Stimulated activated CD4-positive, alpha-beta T cell treated with anti-CD3 and anti-CD28 coated beads, Interleukin-1b, Interleukin-23, amount 100 ng/mL, for 48 hours (primary cell): ENCODE results near the gene OR5H6.
A peak's percentile ranks its signal among the peaks of the same experiment; 100 is the strongest.
"Not testable (repeated sequence)": the region's sequence is repeated elsewhere in the genome, so short reads cannot be mapped to it uniquely, and the experiment has no call there.

Experiments
- DNase-seq: peaks from one replicate; pipeline ENCODE4 v3.0.0-alpha.2; 2020

OR5H6 gene

GRCh38 chr3:98263944-98264343 lies at the start of gene OR5H6:
Gene OR5H6, plus strand, starts transcription at chr3:98264244. Its CDS starts 89 bp downstream, at chr3:98264333.
- no peak for DNase-seq

- no peak for DNase-seq
These were observed 49.0 kb upstream of the OR5H6 start for GRCh38 chr3:98215051-98215450.

DNA sequence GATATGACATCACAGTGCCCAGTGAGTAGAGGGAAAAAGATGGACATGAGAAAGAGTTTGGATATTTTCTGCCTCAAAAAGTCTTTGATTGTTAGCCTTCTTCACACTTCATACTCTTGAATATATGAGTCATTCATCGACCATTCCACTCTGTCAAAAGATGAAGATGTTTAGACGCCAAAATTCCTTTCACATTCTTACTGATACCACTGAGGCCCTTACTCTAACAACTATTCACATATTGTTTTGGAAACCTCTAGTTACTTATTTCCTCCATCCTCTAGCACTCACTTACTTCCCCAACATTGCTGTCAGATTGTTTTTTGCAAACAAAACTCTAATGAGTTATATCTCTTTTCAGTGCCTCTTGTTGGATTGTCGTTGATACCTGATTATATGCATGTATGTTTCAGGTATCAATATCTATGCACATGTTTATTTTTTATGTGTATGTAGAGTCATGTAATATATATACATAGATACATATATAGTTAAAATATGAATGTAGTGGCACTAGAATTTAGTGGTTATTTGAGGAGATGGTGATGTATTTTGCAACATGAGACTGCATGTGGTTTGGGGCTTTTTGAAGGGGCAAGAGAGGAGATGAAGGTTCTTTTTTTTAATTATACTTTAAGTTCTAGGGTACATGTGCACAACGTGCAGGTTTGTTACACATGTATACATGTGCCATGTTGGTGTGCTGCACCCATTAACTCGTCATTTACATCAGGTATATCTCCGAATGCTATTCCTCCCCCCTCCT lies 40.0 kb upstream of the OR5H6 start:
- no peak for DNase-seq

- no peak for DNase-seq
These were observed 31.6 kb upstream of the OR5H6 start for GRCh38 chr3:98232489-98232888.

- DNase-seq = no peak
These were observed 30.6 kb upstream of the OR5H6 start for GRCh38 chr3:98233468-98233867.

DNA sequence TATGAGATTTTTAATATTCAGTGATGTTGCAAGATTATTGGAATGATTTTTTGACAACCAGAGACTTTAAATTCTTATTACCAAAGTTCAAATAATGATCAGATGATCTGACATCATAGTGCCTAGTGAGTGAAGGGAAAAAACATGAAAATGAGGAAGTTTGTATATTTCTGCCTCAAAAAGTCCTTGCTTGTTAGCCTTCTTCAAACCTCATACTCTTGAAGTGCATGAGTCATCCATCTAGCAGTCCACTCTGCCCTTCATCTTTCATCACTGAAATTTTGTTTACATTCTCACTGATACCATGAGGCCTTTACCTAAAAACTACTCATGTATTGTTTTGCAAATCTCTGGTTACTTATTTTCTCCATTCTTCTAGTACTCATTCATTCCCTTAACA lies 23.9 kb upstream of the OR5H6 start:
- DNase-seq = no peak

GRCh38 chr3:98242155-98242554 lies 21.9 kb upstream of the OR5H6 start:
- no peak for DNase-seq

DNA sequence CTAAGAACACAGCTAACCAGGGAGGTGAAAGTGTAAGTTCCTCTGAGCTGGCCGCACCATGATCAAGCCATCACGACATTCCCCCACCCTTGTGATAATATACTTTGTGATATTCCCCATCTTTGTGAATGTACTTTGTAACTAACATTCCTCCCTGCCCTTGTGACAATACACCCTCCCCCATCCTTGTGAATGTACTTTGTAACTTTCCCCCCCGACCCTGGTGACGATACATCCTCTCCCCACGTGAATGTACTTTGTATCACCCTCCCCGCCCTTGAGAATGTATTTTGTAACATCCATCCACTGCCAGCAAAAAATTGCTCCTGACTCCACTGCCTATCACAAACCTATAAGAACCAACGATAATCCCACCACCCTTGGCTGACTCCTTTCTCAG lies 20.2 kb upstream of the OR5H6 start:
- no peak for DNase-seq

DNA sequence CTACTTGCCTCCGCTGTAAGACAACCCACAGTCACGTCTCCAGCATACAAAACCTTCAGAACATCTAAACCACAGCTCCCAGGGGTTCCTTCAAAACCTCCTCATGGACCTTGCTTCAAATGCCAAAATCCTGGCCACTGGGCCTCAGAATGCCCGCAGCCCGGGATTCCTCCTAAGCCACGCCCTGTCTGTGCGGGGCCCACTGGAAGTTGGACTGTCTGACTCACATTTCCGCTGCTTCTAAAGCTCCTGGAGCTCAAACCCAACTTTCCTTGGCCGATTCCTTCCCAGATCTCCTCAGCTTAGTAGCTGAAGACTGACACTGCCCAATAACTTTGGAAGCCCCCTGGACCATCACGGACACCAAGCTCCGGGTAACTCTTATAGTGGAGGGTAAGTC lies 17.9 kb upstream of the OR5H6 start:
- no peak for DNase-seq

GRCh38 chr3:98256026-98256425 lies 8.0 kb upstream of the OR5H6 start:
- not testable (repeated sequence) for DNase-seq

GRCh38 chr3:98259707-98260106 lies 4.3 kb upstream of the OR5H6 start:
- DNase-seq = peak; percentile 3

DNA sequence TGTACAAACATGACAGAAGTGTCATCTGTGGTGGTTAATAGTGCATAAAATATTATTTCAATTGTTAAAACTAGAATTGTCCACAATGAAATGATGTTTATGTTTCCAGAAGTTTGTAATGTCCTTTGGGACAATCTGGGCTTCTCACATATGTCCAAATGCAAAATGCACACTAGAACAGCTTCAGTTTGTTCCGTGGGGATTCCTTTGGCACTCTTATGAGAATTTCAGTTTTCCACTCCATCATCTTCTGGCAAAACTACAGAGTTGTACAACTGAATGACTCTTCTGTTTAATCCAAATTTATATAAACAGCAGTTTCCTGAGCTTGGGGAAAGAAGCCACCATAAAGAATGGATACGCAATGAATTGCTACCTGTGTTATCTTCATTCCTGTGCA lies 2.0 kb upstream of the OR5H6 start:
- no peak for DNase-seq

DNA sequence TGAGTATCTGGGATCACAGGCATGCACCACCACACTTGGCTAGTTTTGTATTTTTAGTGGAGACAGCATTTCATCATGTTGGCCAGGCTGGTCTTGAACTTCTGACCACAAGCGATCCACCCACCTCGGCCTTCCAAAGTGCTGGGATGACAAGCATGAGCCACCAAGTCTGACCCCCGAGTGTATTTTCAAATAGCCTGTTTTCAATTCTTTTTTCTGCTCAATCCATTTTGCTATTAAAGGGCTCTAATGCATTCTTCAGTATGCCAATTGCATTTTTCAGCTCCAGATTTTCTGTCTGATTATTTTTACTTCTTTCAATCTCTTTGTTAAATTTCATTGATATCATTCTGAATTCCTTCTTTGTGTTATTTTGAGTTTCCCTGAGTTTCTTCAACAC lies 5.8 kb downstream of the OR5H6 start:
- no peak for DNase-seq

GRCh38 chr3:98272126-98272525 lies 8.1 kb downstream of the OR5H6 start:
- DNase-seq = no peak

GRCh38 chr3:98274914-98275313 lies 10.9 kb downstream of the OR5H6 start:
- no peak for DNase-seq

DNA sequence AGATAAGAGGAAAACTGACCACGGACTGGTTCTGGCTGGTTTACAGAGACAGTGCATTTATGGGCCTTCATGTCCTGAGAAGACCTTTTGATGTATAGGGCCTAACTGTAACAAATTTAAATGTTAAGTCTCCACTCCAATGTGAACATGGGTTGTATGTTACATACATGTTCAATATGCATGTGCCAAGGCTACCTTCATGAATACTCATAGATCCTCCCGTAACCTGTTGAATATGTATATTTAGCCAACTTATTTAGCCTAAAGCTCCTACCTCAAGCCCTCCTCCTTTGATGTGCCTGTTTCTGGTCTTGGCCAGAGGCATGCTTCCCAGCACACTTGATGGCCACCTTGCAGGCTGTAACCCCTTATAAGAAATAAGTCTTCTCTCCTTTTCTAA lies 18.2 kb downstream of the OR5H6 start, which contains the start of gene OR5H2:
OR5H2 (plus strand) TSS at position 301 of the 400 bp plus-strand sequence. CDS start 398 bp downstream, outside the sequence.
- DNase-seq = no peak

DNA sequence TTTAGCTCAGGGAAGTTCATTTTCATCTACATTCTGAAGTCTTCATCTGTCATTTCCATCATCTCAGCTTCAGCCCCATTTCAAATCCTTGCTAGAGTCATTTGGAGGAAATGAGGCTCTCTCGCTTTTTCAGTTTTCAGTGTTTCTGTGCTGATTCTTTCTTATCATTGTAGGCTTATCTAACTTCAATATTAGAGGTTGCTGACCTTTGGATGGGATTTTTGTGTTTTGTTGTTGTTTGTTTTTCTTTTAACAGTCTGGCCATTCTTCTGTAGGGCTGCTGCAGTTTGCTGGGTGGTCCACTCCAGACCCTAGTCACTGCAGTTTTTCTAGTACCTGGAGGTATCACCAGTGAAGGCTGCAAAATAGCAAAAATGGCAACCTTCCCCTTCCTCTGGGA lies 26.9 kb downstream of the OR5H6 start:
- no peak for DNase-seq

DNA sequence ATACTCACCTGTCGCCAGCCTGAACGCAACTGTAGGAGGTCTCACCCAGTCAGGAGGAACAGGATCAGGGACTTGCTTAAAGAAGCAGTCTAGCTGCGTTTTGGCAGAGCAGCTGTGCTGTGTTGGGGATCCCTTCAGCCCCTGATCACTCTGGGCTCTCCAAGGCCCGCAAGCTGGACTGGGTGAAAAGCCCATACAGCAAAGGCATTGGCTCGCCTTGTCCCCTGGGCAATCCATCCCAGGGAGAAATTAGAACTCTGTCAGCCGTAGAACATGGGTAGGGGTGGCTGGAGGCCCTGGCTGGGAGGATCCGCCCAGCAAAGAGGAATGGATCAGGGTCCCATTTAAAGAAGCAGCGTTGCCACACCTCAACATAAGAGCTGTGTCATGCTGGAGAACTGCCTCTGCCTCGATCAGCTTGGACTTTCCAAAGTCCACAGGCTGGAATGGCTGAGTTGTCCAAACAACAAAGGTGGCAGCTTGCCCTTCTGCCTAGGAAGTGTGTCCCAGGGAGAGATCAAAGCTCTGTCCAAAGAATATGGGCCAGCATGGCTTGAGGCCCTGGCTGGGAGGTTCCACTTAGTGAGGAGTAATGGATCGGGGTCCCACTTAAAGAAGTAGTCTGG lies 27.4 kb downstream of the OR5H6 start:
- DNase-seq = no peak
